OCI-LY3 (cell line): ENCODE measurements around the gene ID3.

ENCODE experiments used
- EZH2phosphoT487 ChIP-seq: fragments of 200-600 bp; shearing (Covaris generic); IDR thresholded peaks from 2 replicates; pipeline ENCODE4 v1.6.1; 2018; ENCODE audit warnings: antibody characterized with exemption, mixed run types, low read depth
- TF ChIP-seq, protein P1 (sequence below): fragments of 200-600, 300-600 bp; sonication (generic); IDR thresholded peaks from 2 replicates; pipeline ENCODE4 v1.5.1; 2014; ENCODE audit warnings: antibody characterized with exemption, low read length, low read depth

- TF ChIP-seq, protein P1, sequence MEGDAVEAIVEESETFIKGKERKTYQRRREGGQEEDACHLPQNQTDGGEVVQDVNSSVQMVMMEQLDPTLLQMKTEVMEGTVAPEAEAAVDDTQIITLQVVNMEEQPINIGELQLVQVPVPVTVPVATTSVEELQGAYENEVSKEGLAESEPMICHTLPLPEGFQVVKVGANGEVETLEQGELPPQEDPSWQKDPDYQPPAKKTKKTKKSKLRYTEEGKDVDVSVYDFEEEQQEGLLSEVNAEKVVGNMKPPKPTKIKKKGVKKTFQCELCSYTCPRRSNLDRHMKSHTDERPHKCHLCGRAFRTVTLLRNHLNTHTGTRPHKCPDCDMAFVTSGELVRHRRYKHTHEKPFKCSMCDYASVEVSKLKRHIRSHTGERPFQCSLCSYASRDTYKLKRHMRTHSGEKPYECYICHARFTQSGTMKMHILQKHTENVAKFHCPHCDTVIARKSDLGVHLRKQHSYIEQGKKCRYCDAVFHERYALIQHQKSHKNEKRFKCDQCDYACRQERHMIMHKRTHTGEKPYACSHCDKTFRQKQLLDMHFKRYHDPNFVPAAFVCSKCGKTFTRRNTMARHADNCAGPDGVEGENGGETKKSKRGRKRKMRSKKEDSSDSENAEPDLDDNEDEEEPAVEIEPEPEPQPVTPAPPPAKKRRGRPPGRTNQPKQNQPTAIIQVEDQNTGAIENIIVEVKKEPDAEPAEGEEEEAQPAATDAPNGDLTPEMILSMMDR: no peak
- no peak for TF ChIP-seq EZH2phosphoT487
Observed at GRCh38 chr1:23576338-23577055, 17.2 kb upstream of the ID3 start.
